ENCODE results near the gene SLC4A11.

- TF ChIP-seq CTCF (IDR thresholded peaks at IDR 0.05; ENCODE audit: insufficient read depth, low read length, poor library complexity, severe bottlenecking) (no peak), EZH2phosphoT487 (conservative IDR thresholded peaks at IDR 0.05; ENCODE audit: low read length) (no peak)
Observed at GRCh38 chr20:3195590-3196237, 43.3 kb downstream of the SLC4A11 start.
